GM23248 (cell line): ENCODE results near the gene DNAJC8. TPM values are rescaled to one million over a fixed set of nuclear protein-coding genes. Genes with fewer than 3 reads are reported as not detected.

Experiments used
- DNase-seq: peaks from one replicate; pipeline ENCODE4 v3.0.0-alpha.2; 2015
- H2AFZ ChIP-seq: fragments of 200-600 bp; sonication (generic); 2 replicates; pipeline ENCODE4 v1.6.1; 2016; ENCODE audit warnings: antibody characterized with exemption
- H3F3A ChIP-seq: fragments of 200-600 bp; sonication (generic); 2 replicates; pipeline ENCODE4 v1.6.1; 2016; ENCODE audit warnings: mild to moderate bottlenecking, antibody characterized with exemption, mixed run types; ENCODE audit not compliant: insufficient read depth
- H3K27ac ChIP-seq: fragments of 200-600 bp; sonication (generic); 2 replicates; pipeline ENCODE4 v1.5.1; 2016; ENCODE audit warnings: mild to moderate bottlenecking
- H3K27me3 ChIP-seq: fragments of 200-600 bp; sonication (generic); replicated peaks from 2 replicates; pipeline ENCODE4 v1.6.1; 2016; ENCODE audit warnings: mild to moderate bottlenecking; ENCODE audit not compliant: insufficient read depth
- H3K36me3 ChIP-seq: fragments of 200-600 bp; sonication (generic); 2 replicates; pipeline ENCODE4 v1.6.1; 2016; ENCODE audit warnings: low read depth, mild to moderate bottlenecking
- H3K4me1 ChIP-seq: fragments of 200-600 bp; sonication (generic); 2 replicates; pipeline ENCODE4 v1.6.1; 2016; ENCODE audit warnings: mild to moderate bottlenecking; ENCODE audit not compliant: insufficient read depth
- H3K4me2 ChIP-seq: fragments of 200-600 bp; sonication (generic); one replicate; pipeline ENCODE4 v1.6.1; 2016; ENCODE audit warnings: mild to moderate bottlenecking; ENCODE audit not compliant: unreplicated experiment
- H3K4me3 ChIP-seq: fragments of 200-600 bp; sonication (generic); 2 replicates; pipeline ENCODE4 v1.5.1; 2016; ENCODE audit warnings: mild to moderate bottlenecking
- H3K79me2 ChIP-seq: fragments of 200-600 bp; sonication (generic); 2 replicates; pipeline ENCODE4 v1.6.1; 2016; ENCODE audit warnings: mild to moderate bottlenecking; ENCODE audit not compliant: insufficient read depth
- H3K9ac ChIP-seq: fragments of 200-600 bp; sonication (generic); 2 replicates; pipeline ENCODE4 v1.6.1; 2016; ENCODE audit warnings: mild to moderate bottlenecking
- H3K9me2 ChIP-seq: fragments of 200-600 bp; sonication (generic); 2 replicates; pipeline ENCODE4 v1.6.1; 2016; ENCODE audit warnings: mixed run types, mild to moderate bottlenecking, moderate library complexity; ENCODE audit not compliant: insufficient read depth
- H3K9me3 ChIP-seq: fragments of 200-600 bp; sonication (generic); one replicate; pipeline ENCODE4 v1.6.1; 2017; ENCODE audit warnings: low read depth
- H4K20me1 ChIP-seq: fragments of 200-600 bp; sonication (generic); 2 replicates; pipeline ENCODE4 v1.6.0; 2016; ENCODE audit not compliant: insufficient read depth
- EZH2 ChIP-seq: fragments of 200-600 bp; sonication (generic); IDR thresholded peaks from 2 replicates; pipeline ENCODE4 v1.6.1; 2018; ENCODE audit warnings: antibody characterized with exemption, mild to moderate bottlenecking; ENCODE audit not compliant: insufficient read depth, poor library complexity, severe bottlenecking
- EZH2phosphoT487 ChIP-seq: fragments of 200-600 bp; sonication (generic); IDR thresholded peaks from 2 replicates; pipeline ENCODE4 v1.6.1; 2018; ENCODE audit warnings: antibody characterized with exemption, moderate library complexity, mild to moderate bottlenecking, low read depth; ENCODE audit not compliant: insufficient read depth
- WGBS, 2 experiments: methylation state at CpG; one replicate each; pipeline ENCODE4 v1.1.6; 2015 to 2017; ENCODE audit warnings: low lambda C conversion rate in 2 of 2, low coverage in 1 of 2; ENCODE audit errors: missing lambda C conversion rate in 2 of 2; 5-methylcytosine and 5-hydroxymethylcytosine counted together
- in situ Hi-C: fragments of 300-500 bp; cut with MboI; formaldehyde crosslinking; loops from 2 replicates; pipeline ENCODE4 v1.15.0; 2020
- polyA plus RNA-seq: library from polyadenylated mRNA; unstranded; fragments of >200 nt; fragmentation: Nextera tagmentation; extraction: Ambion mirVana; gene quantifications from 2 replicates; pipeline ENCODE4 v1.2.1, GENCODE V29; 2016
- total RNA-seq: library from RNA; depleted of rRNA; stranded (reverse); fragments of >200 nt; shearing (Covaris generic); gene quantifications from 2 replicates; pipeline ENCODE4 v1.2.3, GENCODE V29; 2014

DNAJC8 gene
- total and polyA plus RNA-seq, 2 experiments from 2014 or later, result 53.0 to 98.6 TPM

DNA sequence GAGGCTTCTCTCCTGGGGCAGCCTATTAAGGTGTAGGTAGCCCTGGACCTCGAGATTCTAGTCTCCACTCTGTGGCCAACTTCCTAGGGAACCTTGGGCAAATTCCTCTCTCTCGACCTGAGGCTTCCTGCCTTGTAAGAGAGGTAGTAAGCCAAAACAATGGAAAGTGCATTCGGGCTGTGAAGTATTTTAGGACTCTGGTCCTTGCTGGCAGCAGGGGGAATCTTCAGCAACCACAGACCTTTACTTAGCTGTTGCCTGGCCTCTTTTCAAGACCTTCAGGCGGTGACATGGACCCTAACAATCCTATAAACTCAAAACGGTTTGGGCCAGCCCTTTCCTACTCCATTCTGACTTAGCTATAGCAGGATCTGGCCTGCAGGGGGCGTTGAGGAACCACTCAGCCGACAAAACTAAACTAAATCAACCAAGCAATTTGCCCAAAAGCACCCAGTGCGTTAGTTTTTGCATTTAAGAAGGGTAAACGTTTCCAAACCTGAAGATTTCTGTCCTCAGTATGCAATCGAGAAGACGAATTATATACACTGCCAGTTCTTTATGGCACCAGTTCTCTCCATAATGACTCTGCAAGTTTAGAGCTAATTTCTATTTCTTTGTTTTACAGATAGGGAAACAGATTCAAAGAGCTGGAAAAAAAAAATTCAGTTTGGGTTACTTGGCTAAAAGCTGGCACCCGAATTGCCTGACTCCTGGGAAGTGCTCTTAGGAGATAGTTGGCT, 15.6 kb upstream of the DNAJC8 start:
- in situ Hi-C loops, result no loop called here
- 0 to 1% methylated on average over 12 of the region's 12 CpGs for WGBS, 2 experiments
- no peaks in the 10 kb centered on the region for H3K27me3 ChIP-seq
- peaks cover 39% of the 10 kb centered on the region for H3F3A ChIP-seq
- H3K4me1 ChIP-seq, result peaks cover 37% of the 10 kb centered on the region
- H3K9ac ChIP-seq, result peak overlapping the region; percentile 61
- H3K9me3 ChIP-seq, result no peaks in the 10 kb centered on the region
- H3K4me3 ChIP-seq, result peak overlapping the region; percentile 61
- H3K79me2 ChIP-seq, result no peaks in the 10 kb centered on the region
- H4K20me1 ChIP-seq, result no peaks in the 10 kb centered on the region
- peak overlapping the region; percentile 91 for H3K4me2 ChIP-seq
- TF ChIP-seq EZH2phosphoT487 (no peak), EZH2 (no peak)
- DNase-seq, result peak; percentile 86
- no peaks in the 10 kb centered on the region for H3K36me3 ChIP-seq
- peak overlapping the region; percentile 91 for H2AFZ ChIP-seq
- H3K27ac ChIP-seq, result peak overlapping the region; percentile 80
- no peaks in the 10 kb centered on the region for H3K9me2 ChIP-seq

DNA sequence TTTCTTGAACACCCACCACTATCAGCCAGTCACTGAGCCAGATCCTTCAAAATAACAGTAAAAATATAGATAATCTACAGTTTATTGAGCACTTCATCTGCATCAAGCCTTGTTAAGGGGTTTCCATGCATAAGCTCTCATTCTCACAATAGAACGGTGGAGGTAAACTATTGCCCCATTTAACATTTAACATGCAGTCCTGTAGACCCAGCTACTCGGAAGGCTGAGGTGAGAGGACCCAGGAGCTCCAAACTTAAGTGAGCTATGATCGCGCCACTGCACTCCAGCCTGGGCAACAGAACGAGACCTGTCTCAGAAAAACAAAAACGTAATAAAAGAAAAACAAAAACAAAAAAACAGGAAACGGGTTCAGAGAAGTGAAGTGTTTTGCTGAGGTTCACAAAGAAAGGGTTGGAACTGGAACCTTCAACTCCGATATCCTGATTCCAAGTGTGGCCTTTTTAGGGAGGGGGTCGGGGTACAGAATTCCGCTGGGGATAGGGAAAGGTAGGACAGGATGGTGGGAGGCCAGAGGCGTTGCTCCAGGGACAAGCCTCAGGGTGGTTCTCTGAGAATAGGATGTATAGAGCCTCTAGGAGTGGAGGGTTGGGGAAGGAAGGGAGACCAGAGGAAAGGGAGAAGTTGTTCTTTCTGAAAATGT, 14.9 kb upstream of the DNAJC8 start:
- no peaks in the 10 kb centered on the region for H4K20me1 ChIP-seq
- in situ Hi-C loops, result no loop called here
- H3K27me3 ChIP-seq, result no peaks in the 10 kb centered on the region

DNA sequence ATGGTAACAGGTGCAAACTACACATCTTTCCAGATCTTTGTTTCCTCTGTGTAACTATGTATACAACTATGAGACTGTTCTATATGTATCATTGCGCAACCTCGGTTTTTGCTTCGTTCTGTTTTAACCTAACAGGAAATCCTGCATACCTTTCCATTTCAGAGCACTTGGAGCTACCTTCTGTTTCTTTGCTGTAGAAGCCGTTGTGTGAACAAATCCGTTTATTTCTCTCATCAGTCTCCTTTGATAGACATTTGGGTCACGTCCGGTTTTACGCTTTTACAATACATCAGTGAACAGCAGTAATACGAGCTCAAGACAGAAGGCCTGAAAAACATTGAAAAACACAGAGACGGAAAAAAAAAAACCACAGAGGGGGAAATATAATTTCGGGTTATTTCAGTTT, 13.6 kb upstream of the DNAJC8 start:
- Histone ChIP-seq H3K4me2 (peak overlapping the region; percentile 100), H3K4me3 (peak overlapping the region; percentile 93), H3K27ac (peak overlapping the region; percentile 82), H4K20me1 (no peaks in the 10 kb centered on the region), H3K9ac (peak overlapping the region; percentile 87), H3K9me3 (no peaks in the 10 kb centered on the region), H3K36me3 (no peaks in the 10 kb centered on the region), H3K9me2 (no peaks in the 10 kb centered on the region), H3K27me3 (no peaks in the 10 kb centered on the region), H3F3A (peaks cover 39% of the 10 kb centered on the region), H2AFZ (peak overlapping the region; percentile 93), H3K4me1 (peaks cover 32% of the 10 kb centered on the region), H3K79me2 (no peaks in the 10 kb centered on the region)
- in situ Hi-C loops, result no loop called here
- DNase-seq, result peak; percentile 63
- no peak for TF ChIP-seq EZH2phosphoT487
- no peak for TF ChIP-seq EZH2
- 5% methylated on average over 11 of the region's 11 CpGs for WGBS, 2 experiments

More for the DNA sequence above, 14.9 kb upstream of the DNAJC8 start:
- WGBS, 2 experiments, result 53 to 59% methylated on average over 11 of the region's 11 CpGs
- Histone ChIP-seq H3K4me1 (peaks cover 37% of the 10 kb centered on the region), H3K36me3 (no peaks in the 10 kb centered on the region), H3K9ac (peak overlapping the region; percentile 61), H3K4me2 (peak overlapping the region; percentile 69), H3K4me3 (peak overlapping the region; percentile 93), H3K27ac (peak overlapping the region; percentile 80), H3K9me2 (no peaks in the 10 kb centered on the region), H2AFZ (peak overlapping the region; percentile 91), H3F3A (peaks cover 39% of the 10 kb centered on the region), H3K79me2 (no peaks in the 10 kb centered on the region), H3K9me3 (no peaks in the 10 kb centered on the region)
- no peak for DNase-seq
- no peak for TF ChIP-seq EZH2
- no peak for TF ChIP-seq EZH2phosphoT487

DNA sequence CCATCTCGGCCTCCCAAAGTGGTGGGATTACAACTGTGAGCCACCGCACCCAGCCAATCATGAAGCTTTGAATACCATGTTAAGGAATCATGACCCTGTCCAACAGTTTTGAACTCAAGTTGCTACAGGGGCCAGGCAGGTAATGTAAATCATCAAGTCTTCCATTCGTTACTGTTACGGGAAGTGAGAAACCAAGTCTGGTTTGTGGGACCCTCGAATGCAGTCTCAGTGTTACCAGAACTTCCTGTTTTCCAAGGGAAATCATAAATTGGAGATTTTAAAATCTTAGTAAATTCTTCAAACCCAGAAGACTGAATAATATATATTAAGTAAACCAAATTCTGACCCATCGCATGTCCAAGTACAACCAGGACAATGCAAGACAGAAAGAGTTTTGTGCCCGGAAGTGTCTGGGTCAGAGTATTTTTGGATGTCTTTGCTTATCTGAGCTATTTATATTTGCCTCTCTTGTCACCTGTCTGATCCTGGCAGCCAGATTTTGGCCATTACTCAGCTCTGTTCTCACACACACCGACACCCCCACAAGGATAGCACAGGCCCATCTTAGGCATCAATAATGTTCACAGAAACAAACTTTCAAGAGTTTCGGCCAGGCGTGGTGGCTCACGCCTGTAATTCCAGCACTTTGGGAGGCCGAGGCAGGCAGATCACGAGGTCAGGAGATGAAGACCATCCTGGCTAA, 11.9 kb upstream of the DNAJC8 start:
- H3K9ac ChIP-seq, result no peak overlapping the region
- in situ Hi-C loops, result no loop called here
- H3K4me2 ChIP-seq, result no peak overlapping the region
- 91 to 95% methylated on average over 13 of the region's 13 CpGs for WGBS, 2 experiments
- H3K4me3 ChIP-seq, result no peak overlapping the region
- TF ChIP-seq EZH2phosphoT487 (no peak), EZH2 (no peak)
- H3K9me3 ChIP-seq, result no peaks in the 10 kb centered on the region
- peaks cover 31% of the 10 kb centered on the region for H3F3A ChIP-seq
- no peak overlapping the region for H2AFZ ChIP-seq
- H4K20me1 ChIP-seq, result no peaks in the 10 kb centered on the region
- H3K79me2 ChIP-seq, result no peaks in the 10 kb centered on the region
- H3K36me3 ChIP-seq, result no peaks in the 10 kb centered on the region
- no peaks in the 10 kb centered on the region for H3K27me3 ChIP-seq
- peaks cover 21% of the 10 kb centered on the region for H3K4me1 ChIP-seq
- no peak overlapping the region for H3K27ac ChIP-seq
- no peak for DNase-seq
- no peaks in the 10 kb centered on the region for H3K9me2 ChIP-seq
